NCI-H2171 treated with DMSO at 0.1 percent for 48 hours (cell line): ENCODE measurements around the gene MLLT6.

Experiments
- DNase-seq: peaks from one replicate; lab custom pipeline; 2025; lab: John Stamatoyannopoulos, UW

The MLLT6 gene

GRCh38 chr17:38674749-38675615, 30.1 kb upstream of the MLLT6 start, which contains the start of gene EPOP:
EPOP (minus strand) TSS chr17:38674957; CDS start chr17:38674495, 462 bp downstream.
- DNase-seq: peak; percentile 85

DNA sequence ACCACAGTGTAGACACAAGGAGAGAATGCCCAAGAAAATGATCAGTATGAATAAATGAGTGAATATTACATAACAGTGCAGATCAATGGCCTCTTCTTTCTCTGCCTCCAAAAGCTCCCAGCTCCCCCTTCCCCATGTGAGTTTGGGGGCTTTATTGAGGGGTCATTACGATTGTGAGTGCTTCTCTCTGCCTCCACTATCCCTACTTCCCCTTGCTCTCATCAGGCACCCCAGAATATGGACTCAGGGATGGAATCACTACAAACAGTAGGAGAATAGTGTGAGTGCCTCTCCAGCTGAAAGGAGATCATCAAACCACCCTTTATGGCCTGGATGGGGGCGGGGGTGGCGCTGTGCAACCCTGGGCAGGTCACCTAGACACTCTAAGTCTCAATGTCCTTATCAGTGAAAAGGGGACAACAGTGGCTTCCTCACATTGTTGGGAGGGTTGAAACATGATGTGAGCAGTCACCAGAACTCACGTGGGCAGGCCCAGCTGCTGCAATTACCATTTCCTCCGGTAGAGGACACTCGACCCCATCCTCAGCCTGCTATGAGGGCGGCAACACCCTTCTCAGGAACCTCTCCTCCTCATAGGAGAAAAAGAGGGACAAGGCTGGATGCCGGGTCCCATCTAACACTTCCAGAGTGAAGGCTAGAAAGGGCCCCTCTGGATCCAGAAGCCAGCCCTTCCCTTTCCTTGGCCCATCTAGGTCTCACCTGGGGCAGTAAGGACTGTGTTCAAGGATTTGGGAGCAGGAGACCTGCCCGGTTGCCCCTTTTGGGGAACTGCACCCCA, 28.2 kb upstream of the MLLT6 start:
- peak; percentile 48 for DNase-seq

GRCh38 chr17:38677819-38678218, 27.3 kb upstream of the MLLT6 start:
- DNase-seq: no peak

GRCh38 chr17:38681096-38681495, 24.0 kb upstream of the MLLT6 start:
- no peak for DNase-seq

DNA sequence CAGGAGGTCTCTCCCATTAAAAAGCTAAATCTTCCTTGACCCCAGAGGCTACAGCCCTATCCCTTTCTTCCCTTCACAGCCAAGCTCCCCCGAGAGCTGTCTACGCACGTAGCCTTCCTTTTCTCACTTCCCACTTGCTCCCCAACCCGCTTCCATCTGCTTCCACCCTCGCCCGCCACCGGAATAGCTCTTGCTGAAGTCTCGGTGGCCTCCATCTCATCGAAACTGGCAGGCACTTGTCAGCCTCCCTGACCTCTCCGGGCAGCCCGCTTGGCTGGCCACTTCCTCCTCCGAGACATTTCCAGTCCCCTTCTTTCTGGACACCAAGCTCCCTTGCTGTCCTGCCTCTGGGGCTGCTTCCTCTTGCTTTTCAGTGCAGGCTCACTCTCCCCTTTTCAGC, 19.6 kb upstream of the MLLT6 start:
- DNase-seq: no peak

DNA sequence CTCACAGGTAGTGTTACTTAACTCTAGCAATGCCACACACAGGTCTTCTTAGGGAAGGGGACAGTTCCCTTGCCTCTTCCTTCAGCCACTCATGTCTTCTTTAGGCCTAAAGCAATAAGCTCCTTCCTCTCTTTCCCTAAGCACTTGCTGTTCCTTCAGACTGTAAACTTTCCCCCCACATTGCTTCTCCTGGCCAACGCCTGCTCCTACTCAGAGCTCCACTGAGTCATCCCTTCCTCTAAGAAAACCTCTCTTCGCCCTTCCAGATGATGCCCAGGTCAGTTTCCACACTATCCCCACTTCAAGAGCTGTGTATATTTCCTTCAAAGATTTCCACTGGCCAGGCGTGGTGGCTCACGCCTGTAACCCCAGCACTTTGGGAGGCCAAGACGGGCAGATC, 17.8 kb upstream of the MLLT6 start:
- no peak for DNase-seq

DNA sequence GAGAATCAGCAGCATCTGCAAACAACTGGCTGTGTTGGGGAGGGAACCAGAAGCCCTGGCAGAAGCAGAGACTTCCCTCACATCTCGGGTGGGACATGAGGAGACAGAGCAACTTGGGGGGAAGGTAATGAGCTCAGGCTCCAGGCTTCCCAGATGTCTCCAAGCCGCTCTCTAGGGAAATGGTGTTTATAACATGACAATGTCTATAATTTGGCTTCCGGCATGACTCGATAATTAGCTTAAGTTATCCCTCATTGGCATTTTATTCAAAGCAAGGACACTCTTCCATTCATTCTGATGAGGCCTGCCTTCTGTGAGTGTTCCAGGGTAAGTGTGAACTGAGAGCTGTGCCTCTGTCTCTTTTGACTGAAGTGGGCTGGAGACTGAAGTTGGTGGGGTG, 14.7 kb upstream of the MLLT6 start:
- no peak for DNase-seq

DNA sequence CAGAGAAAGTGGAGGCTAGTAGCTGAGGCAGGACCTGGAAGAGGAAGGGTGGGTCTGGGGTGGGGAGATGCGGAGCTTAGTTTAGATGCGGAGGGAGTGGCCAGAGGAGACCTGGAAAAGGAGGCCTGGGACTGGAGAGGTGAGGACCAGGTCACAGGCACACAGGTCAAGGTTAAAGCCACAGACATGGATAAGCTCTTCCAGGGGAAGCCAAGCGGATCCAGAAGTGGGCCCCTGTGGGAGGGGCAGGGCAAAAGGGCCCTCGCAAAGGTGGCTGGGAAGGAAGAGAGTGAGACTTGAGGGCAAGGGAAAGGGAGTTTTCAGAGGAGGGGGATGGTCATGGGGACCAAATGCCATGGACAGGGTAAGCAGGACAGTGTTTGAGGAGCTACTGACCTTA, 13.9 kb upstream of the MLLT6 start:
- DNase-seq: no peak

GRCh38 chr17:38693700-38694329, 11.3 kb upstream of the MLLT6 start:
- DNase-seq: no peak

DNA sequence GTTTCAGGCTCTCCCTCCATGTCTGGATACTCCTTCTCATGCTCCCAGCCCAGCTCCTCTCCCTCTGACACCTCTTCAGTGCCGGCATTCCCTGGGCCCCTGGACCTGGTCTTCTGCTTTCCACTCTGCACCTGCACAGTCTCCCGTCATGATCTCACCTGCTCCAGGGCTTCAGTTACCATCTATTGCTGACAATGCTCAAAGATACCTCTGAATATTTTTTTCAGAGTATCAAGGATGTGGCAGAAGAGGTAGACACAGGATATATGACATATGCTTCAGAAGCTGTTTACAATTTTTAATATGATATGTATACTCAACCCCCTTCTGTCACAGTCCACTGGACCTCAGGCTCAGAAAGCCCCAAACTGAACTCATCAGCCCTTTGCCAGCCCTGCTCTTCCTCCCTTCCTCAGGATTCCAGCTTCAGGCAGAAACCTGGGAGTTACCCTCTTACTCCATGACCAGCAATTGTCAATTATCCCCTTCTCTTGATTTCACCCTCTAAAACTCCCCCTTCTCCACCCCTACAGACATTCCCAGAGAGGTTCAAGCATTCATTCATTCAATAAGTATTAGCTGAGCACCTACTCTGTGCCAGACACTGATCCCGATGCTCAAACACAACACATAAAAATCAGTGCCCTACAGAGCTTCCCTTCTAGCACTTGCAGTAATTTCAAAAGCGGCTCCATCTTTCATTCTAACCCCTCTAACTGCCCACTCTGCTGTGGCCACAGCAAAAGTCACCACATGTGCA, 7.8 kb upstream of the MLLT6 start:
- peak; percentile 46 for DNase-seq

DNA sequence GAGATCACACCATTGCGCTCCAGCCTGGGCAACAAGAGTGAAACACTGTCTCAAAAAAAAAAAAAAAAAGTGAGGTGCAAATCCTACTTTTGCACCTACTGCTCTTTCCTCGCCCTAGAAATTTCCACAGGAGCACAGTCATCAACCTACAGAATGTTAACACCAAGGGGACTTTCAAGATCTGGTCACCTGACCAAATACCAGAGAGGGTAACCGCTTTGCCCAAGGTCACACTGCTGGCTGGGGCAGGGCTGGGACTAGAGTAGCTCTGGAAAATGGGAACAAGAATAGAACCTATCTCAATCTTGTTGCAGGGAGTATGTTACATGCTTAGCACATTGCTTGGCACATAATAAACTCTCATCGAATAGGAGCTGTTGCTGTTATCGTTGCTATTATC, 6.3 kb upstream of the MLLT6 start:
- DNase-seq: no peak

- DNase-seq: peak; percentile 34
Observed at GRCh38 chr17:38701504-38702165, 3.4 kb upstream of the MLLT6 start.

GRCh38 chr17:38702166-38702915, 2.7 kb upstream of the MLLT6 start:
- peak; percentile 60 for DNase-seq

- DNase-seq: no peak
Observed at GRCh38 chr17:38702916-38703741, 1.9 kb upstream of the MLLT6 start.

- DNase-seq: peak; percentile 48
Observed at GRCh38 chr17:38703742-38704605, 1.1 kb upstream of the MLLT6 start.

- no peak for DNase-seq
Observed at GRCh38 chr17:38705523-38705802, 390 bp downstream of the MLLT6 start.

GRCh38 chr17:38705803-38706504, 881 bp downstream of the MLLT6 start:
- DNase-seq: peak; percentile 79

- no peak for DNase-seq
Observed at GRCh38 chr17:38706505-38707216, 1.6 kb downstream of the MLLT6 start.
